SU-DHL-6 (cell line): ENCODE measurements around the gene ACTR8.

Source experiments
- EZH2phosphoT487 ChIP-seq: fragments of 200-600 bp; sonication (generic), shearing (Covaris generic); conservative IDR thresholded peaks from 2 replicates; pipeline ENCODE4 v1.6.1; 2018; ENCODE audit warnings: mild to moderate bottlenecking, antibody characterized with exemption, low read length, moderate library complexity, mixed read lengths
- TF ChIP-seq, protein P1 (sequence below): fragments of 200-600 bp; sonication (generic); IDR thresholded peaks from one replicate; pipeline ENCODE4 v1.5.1; 2017; ENCODE audit warnings: antibody characterized with exemption, mild to moderate bottlenecking, low read length, moderate library complexity; ENCODE audit not compliant: insufficient read depth, poor library complexity, severe bottlenecking

- TF ChIP-seq, protein P1, sequence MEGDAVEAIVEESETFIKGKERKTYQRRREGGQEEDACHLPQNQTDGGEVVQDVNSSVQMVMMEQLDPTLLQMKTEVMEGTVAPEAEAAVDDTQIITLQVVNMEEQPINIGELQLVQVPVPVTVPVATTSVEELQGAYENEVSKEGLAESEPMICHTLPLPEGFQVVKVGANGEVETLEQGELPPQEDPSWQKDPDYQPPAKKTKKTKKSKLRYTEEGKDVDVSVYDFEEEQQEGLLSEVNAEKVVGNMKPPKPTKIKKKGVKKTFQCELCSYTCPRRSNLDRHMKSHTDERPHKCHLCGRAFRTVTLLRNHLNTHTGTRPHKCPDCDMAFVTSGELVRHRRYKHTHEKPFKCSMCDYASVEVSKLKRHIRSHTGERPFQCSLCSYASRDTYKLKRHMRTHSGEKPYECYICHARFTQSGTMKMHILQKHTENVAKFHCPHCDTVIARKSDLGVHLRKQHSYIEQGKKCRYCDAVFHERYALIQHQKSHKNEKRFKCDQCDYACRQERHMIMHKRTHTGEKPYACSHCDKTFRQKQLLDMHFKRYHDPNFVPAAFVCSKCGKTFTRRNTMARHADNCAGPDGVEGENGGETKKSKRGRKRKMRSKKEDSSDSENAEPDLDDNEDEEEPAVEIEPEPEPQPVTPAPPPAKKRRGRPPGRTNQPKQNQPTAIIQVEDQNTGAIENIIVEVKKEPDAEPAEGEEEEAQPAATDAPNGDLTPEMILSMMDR: no peak
- TF ChIP-seq EZH2phosphoT487: no peak
These were observed 55.9 kb downstream of the ACTR8 start for GRCh38 chr3:53826048-53826447.
